AG04449 (cell line): ENCODE data around the gene CDKL5.

Experiments used
- CTCF ChIA-PET: fragments of 350-600 bp; formaldehyde crosslinking; extraction: SDS; loops from one replicate; lab custom pipeline; 2021; ENCODE audit warnings: antibody characterized with exemption; lab: Yijun Ruan, JAX
- POLR2A ChIA-PET: fragments of 400-600, 350-600 bp; formaldehyde crosslinking; extraction: SDS; loops from one replicate; lab custom pipeline; 2020; ENCODE audit warnings: antibody characterized with exemption, inconsistent platforms; lab: Yijun Ruan, JAX
- DNase-seq: peaks from one replicate; pipeline ENCODE4 v3.0.0-alpha.2; 2010; ENCODE audit warnings: low read depth, low spot score
- H3K4me3 ChIP-seq: 2 replicates; pipeline ENCODE4 v1.5.1; 2011; ENCODE audit warnings: low read depth, mild to moderate bottlenecking, control low read depth, low read length
- CTCF ChIP-seq: IDR thresholded peaks from one replicate; pipeline ENCODE4 v1.5.1; 2011; ENCODE audit warnings: mild to moderate bottlenecking, moderate library complexity, low read length, control low read depth, inconsistent platforms; ENCODE audit not compliant: insufficient read depth; ENCODE audit errors: missing control alignments

Gene CDKL5

GRCh38 chrX:18661273-18661672 lies 235.9 kb downstream of the CDKL5 start:
- CTCF ChIA-PET = no interaction called here
- POLR2A ChIA-PET = no interaction called here

GRCh38 chrX:18664947-18665346 lies 239.5 kb downstream of the CDKL5 start:
- CTCF ChIA-PET = no interaction called here
- TF ChIP-seq CTCF = no peak
- no peak for DNase-seq
- no peak overlapping the region for H3K4me3 ChIP-seq
- POLR2A ChIA-PET = no interaction called here

More at GRCh38 chrX:18661273-18661672, 235.9 kb downstream of the CDKL5 start:
- H3K4me3 ChIP-seq = no peak overlapping the region
- TF ChIP-seq CTCF = no peak
- DNase-seq = no peak

- CTCF ChIA-PET = no interaction called here
- POLR2A ChIA-PET = no interaction called here
- no peak for TF ChIP-seq CTCF
- H3K4me3 ChIP-seq = no peak overlapping the region
- no peak for DNase-seq
These were observed 241.2 kb downstream of the CDKL5 start for GRCh38 chrX:18666614-18667013.

- POLR2A ChIA-PET = no interaction called here
- no peak for DNase-seq
- no peak for TF ChIP-seq CTCF
- 0 out of 2 replicates have a peak overlapping the region, but pooled peaks have one; percentile 6 for H3K4me3 ChIP-seq
- CTCF ChIA-PET = interaction anchor here (0.7 kb wide), 1 partner anchor 14 kb away, joined by 3 read pairs; no protein-coding TSS in a partner anchor
These were observed 242.8 kb downstream of the CDKL5 start for GRCh38 chrX:18668071-18668835.

GRCh38 chrX:18672008-18672407 lies 246.6 kb downstream of the CDKL5 start, which contains the start of gene RS1:
TSS of gene RS1 (minus strand) at chrX:18672108. CDS start at chrX:18672068, 40 bp downstream.
- POLR2A ChIA-PET = no interaction called here
- no peak for TF ChIP-seq CTCF
- no peak within 1 kb of the TSS for H3K4me3 ChIP-seq
- CTCF ChIA-PET = no interaction called here
- no peak for DNase-seq

- POLR2A ChIA-PET = no interaction called here
- H3K4me3 ChIP-seq = peak overlapping the region; percentile 51
- no peak for TF ChIP-seq CTCF
- DNase-seq = no peak
- CTCF ChIA-PET = no interaction called here
These were observed 249.0 kb downstream of the CDKL5 start for GRCh38 chrX:18674417-18674787.
